Stimulated activated CD8-positive, alpha-beta memory T cell treated with anti-CD3 and anti-CD28 coated beads, Interleukin-7, amount 100 ng/mL, for 4 hours (primary cell): ENCODE data around the gene TCF7L2.
A peak's percentile ranks its signal among the peaks of the same experiment; 100 is the strongest.

Experiments used
- DNase-seq, 2 donors: peaks; one replicate each; pipeline ENCODE4 v3.0.0-alpha.2; 2020; ENCODE audit warnings: low read depth in 2 of 2

Gene TCF7L2

DNA sequence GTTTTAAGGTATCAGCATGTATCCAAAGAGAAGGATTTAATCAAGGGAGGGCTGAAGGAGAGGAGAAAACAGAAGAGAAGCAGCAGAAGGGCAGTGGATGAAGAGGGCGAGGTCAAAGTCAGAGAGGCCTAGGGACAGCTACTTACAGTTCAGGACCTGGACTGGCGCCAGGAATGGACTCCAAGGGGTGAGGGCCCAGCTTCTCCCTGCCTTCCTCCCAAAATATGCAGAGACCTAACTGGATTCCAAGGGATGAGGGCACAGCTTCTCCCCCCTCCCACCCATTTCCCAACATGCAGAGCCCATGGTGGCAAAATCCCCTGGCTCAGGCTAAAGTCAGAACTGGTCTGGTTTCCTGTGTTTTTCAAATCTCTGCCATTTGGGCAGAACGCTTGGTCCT is 3.4 kb upstream of the TCF7L2 start:
- no peak for DNase-seq

GRCh38 chr10:112948196-112948595 is 1.9 kb upstream of the TCF7L2 start:
- no peak for DNase-seq

DNA sequence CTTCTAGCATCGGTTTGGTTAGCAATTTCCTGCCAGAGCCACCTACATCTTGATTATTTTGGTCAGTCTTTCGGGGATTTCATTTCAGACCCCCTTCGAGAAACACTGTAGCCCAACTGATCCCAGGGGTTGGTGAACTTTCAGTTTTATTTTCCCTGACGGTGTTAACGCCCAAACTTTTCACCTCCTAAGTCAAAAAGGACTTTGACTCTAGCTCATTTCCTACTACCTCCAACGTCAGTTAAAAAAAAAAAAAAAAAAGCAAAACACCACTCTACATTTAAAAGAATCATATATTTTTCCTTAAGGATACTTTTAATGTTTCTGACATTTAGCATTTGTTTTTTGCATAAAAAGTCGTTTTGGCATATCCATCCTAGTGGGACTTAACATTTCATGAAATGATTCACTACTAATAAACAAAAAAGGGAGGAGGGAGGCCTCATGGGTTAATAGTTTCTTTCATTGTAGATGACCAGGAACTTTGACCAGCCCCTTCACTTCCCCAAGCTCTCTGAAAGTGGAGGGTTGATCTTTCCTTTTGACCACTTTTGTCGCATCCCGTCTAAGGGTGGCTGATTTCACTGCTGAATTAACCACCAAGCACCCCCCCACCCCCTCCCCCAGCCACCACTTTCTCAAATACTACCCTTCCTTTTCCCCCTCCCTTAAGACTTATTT is 764 bp upstream of the TCF7L2 start:
- no peak for DNase-seq

DNA sequence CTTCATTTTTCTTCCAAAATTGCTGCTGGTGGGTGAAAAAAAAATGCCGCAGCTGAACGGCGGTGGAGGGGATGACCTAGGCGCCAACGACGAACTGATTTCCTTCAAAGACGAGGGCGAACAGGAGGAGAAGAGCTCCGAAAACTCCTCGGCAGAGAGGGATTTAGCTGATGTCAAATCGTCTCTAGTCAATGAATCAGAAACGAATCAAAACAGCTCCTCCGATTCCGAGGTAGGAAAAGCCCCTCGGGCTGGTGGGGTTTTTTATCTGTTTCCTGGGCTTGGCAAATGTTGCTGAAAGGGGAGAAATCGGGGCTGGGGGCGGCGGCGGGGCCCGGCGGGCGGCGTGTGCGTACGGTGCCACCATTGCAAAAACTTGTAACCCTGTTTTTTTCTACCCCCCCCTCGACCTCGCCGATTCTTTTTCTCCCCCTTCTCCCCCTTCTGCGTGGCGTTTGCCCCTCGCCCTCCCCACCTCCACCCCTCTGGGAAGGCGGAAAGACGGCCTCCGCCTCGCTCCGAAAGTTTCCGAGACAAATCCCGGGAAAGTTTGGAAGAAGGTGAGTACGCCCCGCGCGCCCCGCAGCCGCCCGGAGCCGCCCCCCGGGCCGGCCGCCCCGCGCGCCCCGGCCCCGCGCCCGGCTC is 789 bp downstream of the TCF7L2 start:
- DNase-seq = peak in 1 of 2 donors; percentile 10

- DNase-seq = peak in 1 of 2 donors; percentile 29
Measured at GRCh38 chr10:112951359-112952281, 1.6 kb downstream of the TCF7L2 start.

DNA sequence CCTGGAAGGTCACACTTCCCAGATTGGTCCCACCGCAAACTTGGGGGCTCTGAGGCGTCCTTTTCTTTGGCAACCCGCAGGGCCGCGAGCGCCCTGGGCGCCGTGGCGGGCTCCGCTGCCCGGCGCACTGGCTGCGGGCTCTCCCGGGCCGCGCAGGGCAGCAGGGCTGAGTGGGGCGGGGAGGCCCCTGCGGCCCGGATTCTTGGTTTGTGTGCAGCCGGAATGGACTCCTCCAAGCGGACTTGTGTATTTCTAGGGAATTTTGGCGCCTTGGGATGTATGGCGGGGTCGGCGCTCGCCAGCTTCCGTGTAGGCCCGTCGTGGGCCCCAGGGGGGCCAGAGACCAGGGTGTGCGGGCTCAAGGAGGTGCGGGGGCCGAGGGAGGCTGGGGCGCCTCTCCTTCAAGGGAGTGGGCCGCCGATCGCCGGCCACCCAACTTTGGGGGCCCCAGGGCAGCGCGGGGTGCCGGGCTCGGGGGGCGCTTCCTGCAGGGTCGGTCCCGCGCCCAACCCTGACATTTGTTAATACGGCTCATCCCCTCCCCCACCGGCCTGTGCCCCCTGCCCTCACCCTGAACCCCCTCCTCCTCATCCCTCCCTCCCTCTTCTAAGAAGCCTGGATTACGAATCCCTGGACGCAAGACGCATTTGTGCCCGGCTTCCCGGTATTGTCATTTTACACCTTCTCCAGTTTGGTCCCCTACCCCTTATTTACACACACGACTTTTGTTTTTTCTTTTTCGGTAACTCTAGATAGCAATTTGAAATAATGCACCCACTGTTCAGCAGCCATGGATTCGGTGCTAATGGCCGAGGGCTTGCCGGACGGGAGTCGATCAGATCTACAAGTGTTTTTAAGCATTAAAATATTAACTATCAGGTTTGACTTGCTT is 2.5 kb downstream of the TCF7L2 start:
- no peak for DNase-seq

- no peak for DNase-seq
Measured at GRCh38 chr10:112953174-112954159, 3.4 kb downstream of the TCF7L2 start.

- no peak for DNase-seq
Measured at GRCh38 chr10:112954974-112955581, 5.0 kb downstream of the TCF7L2 start.

DNA sequence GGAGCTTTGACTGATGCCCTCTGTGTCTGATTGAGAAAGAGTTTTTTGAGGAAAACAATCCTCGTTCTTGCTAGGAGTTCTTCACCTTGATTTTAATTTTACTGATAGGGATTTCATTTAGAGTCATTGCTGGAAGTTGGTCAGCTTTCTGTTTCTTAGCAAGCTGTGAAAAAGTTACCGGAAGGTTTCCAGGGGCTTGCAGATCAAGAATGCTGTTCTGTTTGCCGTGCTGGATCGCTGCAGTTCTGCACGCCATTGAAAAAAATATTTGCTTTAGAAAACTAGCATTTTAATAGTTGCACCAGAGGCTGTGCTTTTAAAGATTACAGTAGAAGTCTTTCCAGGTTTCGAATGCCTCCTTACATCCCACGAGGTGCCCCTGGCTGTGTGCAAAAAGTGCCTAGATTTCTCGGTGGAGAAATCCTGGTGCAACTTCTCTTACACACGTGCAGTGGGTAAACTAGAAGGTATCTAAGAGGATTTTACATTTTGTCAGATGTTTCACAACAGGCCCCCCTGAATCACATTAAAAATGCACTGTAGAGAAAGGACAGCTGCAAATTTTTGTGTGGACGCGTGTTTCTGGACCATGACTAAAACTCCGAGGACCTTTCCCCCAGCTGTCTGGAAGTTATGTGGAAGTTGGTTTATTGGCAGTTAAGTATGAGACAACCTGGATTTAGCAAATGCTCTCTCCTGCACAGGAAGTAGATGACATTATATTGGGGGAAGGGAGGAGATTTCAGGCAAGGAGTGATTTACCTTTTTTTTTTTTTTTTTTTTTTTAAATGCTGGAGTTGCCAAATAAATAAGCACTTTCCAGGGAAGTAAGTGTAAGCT is 5.8 kb downstream of the TCF7L2 start:
- no peak for DNase-seq

DNA sequence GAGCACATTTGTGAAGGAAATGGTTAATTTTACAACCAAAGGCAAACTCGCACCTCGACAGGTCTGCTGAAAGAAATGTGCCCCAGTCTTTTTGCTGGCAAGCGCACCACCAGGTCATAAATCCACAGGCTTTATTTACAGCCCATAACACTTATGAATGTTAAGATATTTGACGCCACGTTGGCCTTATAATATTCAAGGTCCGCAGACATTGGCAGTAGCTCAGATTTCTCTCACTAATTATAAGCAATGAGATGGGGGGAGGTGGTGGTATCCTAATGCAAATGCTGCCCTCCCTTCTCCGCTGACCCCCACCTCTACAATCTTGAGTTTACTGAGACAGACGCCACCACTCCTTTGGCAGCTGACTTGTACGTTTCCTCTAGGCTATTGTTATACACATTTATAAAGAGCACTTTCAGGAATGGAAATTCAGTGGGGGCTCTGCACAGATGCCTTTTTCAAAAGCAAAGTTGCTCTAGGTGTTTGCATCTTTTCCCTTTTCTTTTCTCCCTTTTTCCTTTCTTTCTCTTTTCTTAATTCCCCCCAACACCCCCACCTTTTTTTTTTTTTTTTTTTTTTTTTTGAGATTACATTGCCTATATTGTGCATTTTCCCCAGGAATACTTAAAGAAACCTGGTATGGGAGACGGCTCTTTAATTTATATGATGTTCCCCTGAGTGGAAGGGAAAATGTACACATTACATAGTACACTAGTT is 6.7 kb downstream of the TCF7L2 start:
- no peak for DNase-seq

GRCh38 chr10:112957640-112958092 is 7.6 kb downstream of the TCF7L2 start:
- no peak for DNase-seq

DNA sequence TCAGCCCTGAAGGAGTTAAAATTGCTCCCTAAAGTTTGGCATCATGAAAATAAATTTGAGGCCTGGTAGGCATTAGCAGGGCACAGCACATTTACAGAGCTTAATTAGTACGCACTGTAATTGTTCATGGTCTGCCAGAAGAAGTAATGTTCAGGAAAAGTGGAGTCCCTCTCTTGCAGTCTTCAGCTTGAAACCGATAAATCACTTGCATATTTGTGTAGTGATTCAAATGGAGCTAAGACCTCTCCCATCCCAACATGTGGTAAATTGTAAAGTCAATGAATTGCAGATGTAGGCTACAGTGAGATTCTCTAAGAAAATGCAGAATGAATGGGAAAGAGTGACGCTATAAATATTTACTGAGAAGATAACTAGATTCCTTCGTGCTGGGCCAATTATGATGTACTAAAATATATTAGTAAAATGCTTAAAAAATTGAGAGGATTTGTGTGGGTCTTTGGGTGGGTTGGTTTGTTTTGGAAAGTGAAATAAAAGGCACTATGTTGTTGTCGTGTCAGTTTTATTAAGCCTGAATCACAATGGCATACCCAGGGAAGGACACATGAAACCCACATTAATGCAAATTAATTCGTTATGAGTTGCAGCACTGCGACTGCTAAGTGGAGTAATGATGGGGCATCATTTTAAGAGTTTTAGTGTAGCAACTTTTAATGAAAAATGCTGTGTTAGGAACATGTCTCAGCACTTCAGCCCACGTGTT is 8.4 kb downstream of the TCF7L2 start:
- no peak for DNase-seq

DNA sequence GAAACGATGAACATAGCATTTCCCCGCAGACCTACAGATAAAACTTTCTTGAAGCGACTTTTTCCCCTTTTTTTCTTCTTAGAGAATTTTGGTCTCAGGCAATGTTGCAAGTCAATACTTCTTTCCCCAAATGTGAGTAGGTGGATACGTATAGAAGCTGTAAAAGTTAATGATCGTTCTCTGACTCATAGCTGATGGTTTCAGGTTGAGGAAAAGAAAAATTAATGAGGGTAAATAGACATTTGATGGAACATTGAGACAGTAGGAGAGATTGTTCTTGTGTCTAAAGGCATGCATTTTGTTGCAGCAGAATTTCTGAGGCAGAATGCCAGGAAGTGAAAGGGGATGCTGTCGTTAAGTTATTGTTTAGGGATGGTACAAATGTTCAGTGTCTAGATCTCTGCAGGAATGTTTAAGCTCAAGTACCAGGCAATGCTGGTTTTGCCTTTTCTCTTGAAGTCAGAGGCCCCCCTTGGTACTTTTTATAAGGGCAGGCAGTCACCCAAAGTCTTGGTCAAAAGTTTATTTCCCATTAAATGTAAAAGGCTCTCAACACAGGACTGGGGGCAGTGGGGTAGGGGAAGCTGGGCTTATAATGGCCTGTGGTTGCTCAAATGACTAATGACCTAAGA is 9.3 kb downstream of the TCF7L2 start:
- no peak for DNase-seq

DNA sequence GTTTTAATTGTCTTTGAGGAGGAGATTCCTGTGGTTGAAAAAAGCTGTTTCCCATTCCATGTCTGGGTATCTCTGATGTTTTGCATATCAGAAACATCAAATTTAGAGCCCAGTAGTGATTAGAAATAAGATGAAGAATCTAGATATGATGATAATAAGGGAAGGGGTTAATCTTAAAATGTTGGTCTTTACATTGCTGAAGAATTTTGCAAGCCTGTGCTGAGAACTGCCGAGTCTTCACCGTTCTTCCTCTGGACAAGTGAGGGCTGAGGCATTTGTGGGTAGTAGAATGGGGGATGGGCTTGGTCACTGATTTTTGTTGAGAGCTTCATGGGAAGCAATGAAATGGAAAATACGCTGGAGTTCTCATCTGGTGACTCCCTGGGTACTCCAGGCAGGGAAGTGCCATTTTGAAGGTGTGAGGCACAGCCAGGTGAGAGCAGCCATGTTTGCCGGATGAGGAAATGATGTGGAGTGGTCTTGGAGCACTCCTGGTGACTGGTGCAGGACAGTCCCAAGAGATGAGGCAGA is 10.2 kb downstream of the TCF7L2 start:
- no peak for DNase-seq

DNA sequence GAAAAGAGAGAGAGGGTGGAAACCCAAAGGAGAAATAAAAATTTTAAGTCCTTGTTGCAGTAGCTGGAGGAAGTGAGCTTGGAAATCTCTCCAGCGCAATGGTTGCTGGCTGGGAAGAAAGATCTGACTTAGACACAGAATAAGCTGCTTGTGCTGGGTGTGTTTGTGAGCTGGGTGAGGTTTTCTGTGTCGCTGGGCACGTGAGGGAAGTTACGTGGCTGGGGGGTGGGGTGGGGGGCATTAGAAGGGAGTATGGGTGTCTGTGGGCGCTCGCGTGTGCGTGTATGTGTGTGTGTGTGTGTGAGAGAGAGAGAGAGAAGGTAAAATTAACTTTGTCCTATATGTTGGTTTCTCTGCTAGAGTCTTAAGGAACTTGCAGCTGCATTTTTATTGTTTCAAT is 11.6 kb downstream of the TCF7L2 start:
- DNase-seq = no peak

- DNase-seq = no peak
Measured at GRCh38 chr10:112962343-112962742, 12.3 kb downstream of the TCF7L2 start.

- DNase-seq = no peak
Measured at GRCh38 chr10:112963835-112964234, 13.8 kb downstream of the TCF7L2 start.
